Mesenchymal stem cell (in vitro differentiated cells and primary cell): ENCODE data around the gene HOXA5.
A peak's percentile ranks its signal among the peaks of the same experiment; 100 is the strongest.

Experiments used
- DNase-seq: peaks from one replicate; pipeline ENCODE4 v3.0.0-alpha.2; 2013
- H2AFZ ChIP-seq: one replicate; pipeline ENCODE4 v1.6.1; 2013; ENCODE audit warnings: low read depth, mild to moderate bottlenecking, control low read depth, inconsistent platforms, low read length, moderate library complexity
- H2AK5ac ChIP-seq: 2 replicates; pipeline ENCODE4 v1.6.1; 2013; ENCODE audit warnings: low read length, moderate library complexity, mild to moderate bottlenecking, inconsistent platforms; ENCODE audit not compliant: severe bottlenecking
- H2BK120ac ChIP-seq: one replicate; pipeline ENCODE4 v1.6.1; 2013; ENCODE audit warnings: low read depth, mild to moderate bottlenecking, inconsistent platforms, low read length, moderate library complexity
- H2BK12ac ChIP-seq, 2 experiments: one replicate each; pipeline ENCODE4 v1.6.1; 2013; ENCODE audit warnings: inconsistent platforms in 2 of 2, low read length in 2 of 2, mild to moderate bottlenecking in 2 of 2, moderate library complexity in 2 of 2, control low read depth in 1 of 2
- H2BK15ac ChIP-seq: one replicate; pipeline ENCODE4 v1.6.1; 2013; ENCODE audit warnings: mild to moderate bottlenecking, low read depth, inconsistent platforms; ENCODE audit not compliant: poor library complexity, severe bottlenecking
- H2BK5ac ChIP-seq: 2 replicates; pipeline ENCODE4 v1.6.1; 2013; ENCODE audit warnings: low read depth, mild to moderate bottlenecking, low read length, control low read depth, inconsistent platforms; ENCODE audit not compliant: poor library complexity, severe bottlenecking
- H3K14ac ChIP-seq, 2 experiments: one replicate each; pipeline ENCODE4 v1.6.1; 2013; ENCODE audit warnings: inconsistent platforms in 2 of 2, low read length in 2 of 2, control low read depth in 1 of 2, mild to moderate bottlenecking in 1 of 2, moderate library complexity in 1 of 2
- H3K18ac ChIP-seq, 2 experiments: one replicate each; pipeline ENCODE4 v1.6.1; 2013; ENCODE audit warnings: inconsistent platforms in 2 of 2, low read length in 2 of 2, control low read depth in 1 of 2, low read depth in 1 of 2, mild to moderate bottlenecking in 1 of 2
- H3K23ac ChIP-seq, 2 experiments: one replicate each; pipeline ENCODE4 v1.6.1; 2013; ENCODE audit warnings: inconsistent platforms in 2 of 2, low read length in 2 of 2, mild to moderate bottlenecking in 2 of 2, moderate library complexity in 2 of 2, control low read depth in 1 of 2
- H3K27ac ChIP-seq: 2 replicates; pipeline ENCODE4 v1.5.1; 2013; ENCODE audit warnings: mild to moderate bottlenecking, moderate library complexity, low read length, control low read depth, inconsistent platforms; ENCODE audit not compliant: poor library complexity, severe bottlenecking
- H3K27me3 ChIP-seq, 2 experiments: 2 replicates each; pipeline versions ENCODE4 v1.6.1 to v1.7.0; 2013; ENCODE audit warnings: low read length in 2 of 2, mild to moderate bottlenecking in 2 of 2, moderate library complexity in 2 of 2, control low read depth in 1 of 2, inconsistent platforms in 1 of 2; ENCODE audit not compliant: control insufficient read depth in 1 of 2, insufficient read depth in 1 of 2
- H3K36me3 ChIP-seq, 2 experiments: 2 replicates each; pipeline versions ENCODE4 v1.6.1 to v1.7.0; 2013; ENCODE audit warnings: low read length in 2 of 2, control low read depth in 1 of 2, inconsistent platforms in 1 of 2, low read depth in 1 of 2, mild to moderate bottlenecking in 1 of 2; ENCODE audit not compliant: insufficient read depth in 2 of 2, control insufficient read depth in 1 of 2
- H3K4ac ChIP-seq, 2 experiments: one replicate each; pipeline ENCODE4 v1.6.1; 2013; ENCODE audit warnings: inconsistent platforms in 2 of 2, low read length in 2 of 2, mild to moderate bottlenecking in 2 of 2, moderate library complexity in 2 of 2, control low read depth in 1 of 2, low read depth in 1 of 2
- H3K4me1 ChIP-seq: 2 replicates; pipeline ENCODE4 v1.6.1; 2013; ENCODE audit warnings: low read depth, low read length, control low read depth; ENCODE audit not compliant: control insufficient read depth, insufficient read depth
- H3K4me2 ChIP-seq: 2 replicates; pipeline ENCODE4 v1.6.1; 2013; ENCODE audit warnings: low read length, mild to moderate bottlenecking, inconsistent platforms; ENCODE audit not compliant: poor library complexity, severe bottlenecking
- H3K4me3 ChIP-seq, 2 experiments: 2 replicates each; pipeline versions ENCODE4 v1.5.1 to v1.7.0; 2013; ENCODE audit warnings: low read length in 2 of 2, mild to moderate bottlenecking in 2 of 2, control low read depth in 1 of 2, low read depth in 1 of 2; ENCODE audit not compliant: insufficient read depth in 1 of 2
- H3K79me1 ChIP-seq: replicated peaks from 2 replicates; pipeline ENCODE4 v1.6.1; 2013; ENCODE audit warnings: mild to moderate bottlenecking, control low read depth, low read length, inconsistent platforms; ENCODE audit not compliant: poor library complexity, severe bottlenecking
- H3K9ac ChIP-seq: 2 replicates; pipeline ENCODE4 v1.7.0; 2013; ENCODE audit warnings: mild to moderate bottlenecking, low read length, moderate library complexity
- H3K9me3 ChIP-seq: 2 replicates; pipeline ENCODE4 v1.7.0; 2013; ENCODE audit warnings: mild to moderate bottlenecking, low read length; ENCODE audit not compliant: control insufficient read depth
- H4K8ac ChIP-seq: one replicate; pipeline ENCODE4 v1.6.1; 2013; ENCODE audit warnings: inconsistent platforms, mild to moderate bottlenecking, low read length, moderate library complexity
- H4K91ac ChIP-seq: one replicate; pipeline ENCODE4 v1.6.1; 2013; ENCODE audit warnings: mild to moderate bottlenecking, low read length, inconsistent platforms
- WGBS: methylation state at CpG from one replicate; pipeline ENCODE4 v1.1.7; 2013; ENCODE audit warnings: mixed read lengths; 5-methylcytosine and 5-hydroxymethylcytosine counted together

HOXA5 gene

DNA sequence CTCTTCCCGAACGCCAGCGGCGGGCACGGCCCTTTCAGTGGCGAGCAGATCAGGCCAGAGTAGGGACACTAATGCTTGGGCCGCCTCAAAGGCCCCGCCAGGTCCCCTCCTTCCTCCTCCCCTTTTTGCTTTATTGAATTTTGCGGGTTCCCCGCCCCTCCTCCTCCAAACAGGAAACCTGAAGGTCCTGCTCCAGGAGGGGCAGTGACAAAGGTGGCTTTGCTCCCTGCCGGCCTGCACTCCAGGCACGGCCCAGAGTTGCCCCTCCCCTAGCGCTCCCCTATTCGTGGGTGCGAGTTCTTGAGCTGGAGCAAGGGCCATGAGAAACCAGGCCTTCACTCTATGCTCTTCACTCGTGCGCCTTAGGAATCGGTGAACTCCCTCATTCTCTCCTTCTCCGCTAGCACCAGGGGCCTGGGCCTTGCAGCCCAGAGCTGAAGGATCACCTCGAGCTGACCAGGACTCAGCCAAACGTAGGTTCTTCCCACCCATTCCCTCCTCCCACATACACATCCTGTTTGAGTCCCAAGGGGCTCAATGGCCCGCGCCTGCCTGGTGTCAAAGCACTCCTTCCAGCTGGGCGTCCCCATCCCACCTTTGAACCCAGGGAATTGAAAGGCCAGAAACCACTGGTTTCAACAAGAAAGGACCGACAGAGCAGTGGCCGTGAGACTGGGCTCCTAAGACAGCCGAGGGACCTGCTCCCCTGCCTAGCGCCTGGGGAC is 4.7 kb upstream of the HOXA5 start:
- H3K27ac ChIP-seq, result no peak overlapping the region
- peak overlapping the region; percentile 42 to 62 for H3K4ac ChIP-seq
- H3K9me3 ChIP-seq, result no peaks in the 10 kb centered on the region
- no peak overlapping the region for H2AK5ac ChIP-seq
- peaks cover 0 to 36% of the 10 kb centered on the region in 2 experiments for H3K27me3 ChIP-seq
- H2BK15ac ChIP-seq, result peak overlapping the region; percentile 36
- peak overlapping the region; percentile 90 for H3K9ac ChIP-seq
- no peak overlapping the region for H3K23ac ChIP-seq
- peak overlapping the region; percentile 47 for H3K4me2 ChIP-seq
- peak overlapping the region; percentile 54 to 65 for H3K18ac ChIP-seq
- peaks cover 23% of the 10 kb centered on the region for H3K79me1 ChIP-seq
- H3K4me1 ChIP-seq, result peaks cover 18% of the 10 kb centered on the region
- peak overlapping the region in 1 of 2 experiments; percentile 6 for H2BK12ac ChIP-seq
- no peak overlapping the region for H3K14ac ChIP-seq
- H3K4me3 ChIP-seq, result peak overlapping the region in 1 of 2 experiments; percentile 82
- peaks cover 17 to 32% of the 10 kb centered on the region in 2 experiments for H3K36me3 ChIP-seq
- WGBS, result 28% methylated on average over 28 of the region's 28 CpGs
- no peak for DNase-seq
- no peak overlapping the region for H2BK5ac ChIP-seq
- H4K91ac ChIP-seq, result no peak overlapping the region
- no peak overlapping the region for H2AFZ ChIP-seq
- no peak overlapping the region for H2BK120ac ChIP-seq
- peak overlapping the region; percentile 74 for H4K8ac ChIP-seq

DNA sequence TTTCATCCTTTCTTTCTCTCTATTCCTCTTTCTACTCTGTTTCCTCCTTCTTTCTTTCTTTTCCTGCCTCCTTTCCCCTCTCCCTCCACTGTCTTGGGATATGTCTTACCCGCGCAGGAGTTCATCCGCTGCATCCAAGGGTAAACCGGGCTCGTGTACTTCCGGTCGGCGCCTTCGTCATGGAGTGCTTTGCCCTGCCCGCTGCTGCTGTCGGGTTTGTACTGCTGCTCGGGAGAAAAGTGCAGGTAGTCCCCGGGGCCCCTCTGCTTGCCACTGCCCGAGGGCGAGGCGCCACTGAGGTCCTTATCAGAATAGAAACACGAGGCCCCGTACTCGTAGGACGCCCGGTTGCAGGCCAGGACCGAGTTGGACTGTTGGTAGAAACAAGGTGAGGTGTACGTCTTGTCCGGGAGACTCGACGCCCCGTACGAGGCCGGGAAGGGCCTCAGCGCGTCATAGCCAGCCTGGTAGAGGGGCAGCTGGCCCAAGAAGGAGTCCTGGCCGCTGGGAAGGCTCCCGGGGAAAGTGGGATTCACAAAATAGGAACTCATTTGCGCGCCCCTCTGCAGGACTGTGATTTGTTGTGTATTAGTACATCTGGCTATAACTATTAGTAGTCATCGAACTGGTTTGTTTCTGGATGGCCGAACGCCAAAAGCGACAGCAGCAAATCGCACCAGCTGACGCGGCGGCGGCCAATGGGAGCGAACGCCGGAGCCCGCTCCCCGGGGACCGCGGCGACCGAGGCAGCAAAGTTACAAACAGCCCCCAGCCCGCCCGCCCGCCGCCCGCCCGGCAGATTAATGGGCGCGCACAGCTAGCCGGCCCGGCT is 3.9 kb upstream of the HOXA5 start, which contains the start of gene HOXA6:
TSS of gene HOXA6 (minus strand) at position 576 of the 832 bp plus-strand sequence. CDS start at position 551, 25 bp downstream.
- DNase-seq, result no peak
- peak within 1 kb of the TSS; percentile 54 to 65 for H3K18ac ChIP-seq
- no peak within 1 kb of the TSS for H2BK120ac ChIP-seq
- H3K4me3 ChIP-seq, result peak within 1 kb of the TSS in 1 of 2 experiments; percentile 82
- H3K14ac ChIP-seq, result no peak within 1 kb of the TSS
- H3K4me1 ChIP-seq, result peaks cover 19% of the 10 kb centered on the region
- peak within 1 kb of the TSS; percentile 42 to 62 for H3K4ac ChIP-seq
- peak within 1 kb of the TSS; percentile 74 for H4K8ac ChIP-seq
- WGBS, result 42% methylated on average over 63 of the region's 63 CpGs
- H3K27me3 ChIP-seq, result peaks cover 0 to 28% of the 10 kb centered on the region in 2 experiments
- H2AFZ ChIP-seq, result no peak within 1 kb of the TSS
- no peak within 1 kb of the TSS for H4K91ac ChIP-seq
- H3K9ac ChIP-seq, result peak within 1 kb of the TSS; percentile 90
- no peak within 1 kb of the TSS for H3K23ac ChIP-seq
- peak within 1 kb of the TSS; percentile 47 for H3K4me2 ChIP-seq
- no peaks in the 10 kb centered on the region for H3K9me3 ChIP-seq
- H2BK15ac ChIP-seq, result peak within 1 kb of the TSS; percentile 36
- peaks cover 23% of the 10 kb centered on the region for H3K79me1 ChIP-seq
- H2BK5ac ChIP-seq, result no peak within 1 kb of the TSS
- no peak within 1 kb of the TSS for H3K27ac ChIP-seq
- peak within 1 kb of the TSS in 1 of 2 experiments; percentile 6 for H2BK12ac ChIP-seq
- peaks cover 17 to 30% of the 10 kb centered on the region in 2 experiments for H3K36me3 ChIP-seq
- H2AK5ac ChIP-seq, result no peak within 1 kb of the TSS

DNA sequence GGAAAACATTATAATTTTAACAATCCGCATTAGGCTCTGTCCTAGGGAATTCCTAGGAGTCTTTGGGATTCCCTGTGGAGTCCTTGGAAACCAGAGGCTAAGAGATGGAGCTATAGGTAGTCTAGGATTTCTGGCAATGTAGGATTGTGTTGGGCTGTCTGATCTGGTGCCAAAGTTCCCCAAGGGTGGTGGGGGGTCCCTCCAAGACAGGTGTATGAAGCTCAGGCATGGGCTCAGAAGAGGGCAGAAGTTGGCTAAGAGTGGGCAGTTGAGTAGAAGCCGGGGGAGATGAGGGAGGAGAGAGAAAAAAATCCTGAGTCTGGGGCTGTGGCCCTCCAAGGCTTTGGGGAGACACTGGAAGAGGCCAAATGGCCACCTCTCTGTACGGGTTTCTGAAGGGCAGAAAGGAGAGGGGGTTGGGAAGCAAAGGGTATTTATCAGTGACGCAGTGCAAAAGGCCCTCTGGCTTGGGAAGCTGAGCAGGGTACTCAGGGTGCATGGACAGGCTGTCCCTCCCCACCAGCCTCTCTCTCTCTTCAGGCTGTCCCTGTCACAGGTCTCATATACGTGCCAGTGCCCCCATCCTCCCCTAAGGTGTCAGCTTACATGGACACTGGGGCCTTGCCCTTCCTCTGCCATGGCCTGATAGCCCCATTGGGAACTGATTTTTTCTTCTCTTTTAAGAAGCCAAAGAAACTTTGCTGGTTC is 3.2 kb upstream of the HOXA5 start:
- no peak overlapping the region for H2BK15ac ChIP-seq
- no peak overlapping the region for H2BK120ac ChIP-seq
- no peak overlapping the region for H2BK5ac ChIP-seq
- H4K91ac ChIP-seq, result no peak overlapping the region
- DNase-seq, result no peak
- H3K27me3 ChIP-seq, result peaks cover 0 to 20% of the 10 kb centered on the region in 2 experiments
- 65% methylated on average over 5 of the region's 5 CpGs for WGBS
- peaks cover 20 to 22% of the 10 kb centered on the region in 2 experiments for H3K36me3 ChIP-seq
- H3K27ac ChIP-seq, result no peak overlapping the region
- H2AK5ac ChIP-seq, result no peak overlapping the region
- H3K14ac ChIP-seq, result no peak overlapping the region
- peak overlapping the region; percentile 90 for H3K9ac ChIP-seq
- no peak overlapping the region for H2BK12ac ChIP-seq
- no peak overlapping the region for H3K18ac ChIP-seq
- H3K4ac ChIP-seq, result no peak overlapping the region
- H3K4me1 ChIP-seq, result peaks cover 17% of the 10 kb centered on the region
- H4K8ac ChIP-seq, result no peak overlapping the region
- H3K23ac ChIP-seq, result no peak overlapping the region
- H3K9me3 ChIP-seq, result no peaks in the 10 kb centered on the region
- H3K79me1 ChIP-seq, result peaks cover 20% of the 10 kb centered on the region
- H3K4me2 ChIP-seq, result no peak overlapping the region
- H3K4me3 ChIP-seq, result peak overlapping the region in 1 of 2 experiments; percentile 82
- H2AFZ ChIP-seq, result no peak overlapping the region
